Measurements from ENCODE around the gene CCDC102A.

CCDC102A gene

GRCh38 chr16:57538235-57538721, 1.9 kb upstream of the CCDC102A start:
- no peak for TF ChIP-seq CTCF (IDR thresholded peaks at IDR 0.05)

GRCh38 chr16:57537581-57538234, 1.3 kb upstream of the CCDC102A start:
- TF ChIP-seq CTCF (IDR thresholded peaks at IDR 0.05) = no peak

DNA sequence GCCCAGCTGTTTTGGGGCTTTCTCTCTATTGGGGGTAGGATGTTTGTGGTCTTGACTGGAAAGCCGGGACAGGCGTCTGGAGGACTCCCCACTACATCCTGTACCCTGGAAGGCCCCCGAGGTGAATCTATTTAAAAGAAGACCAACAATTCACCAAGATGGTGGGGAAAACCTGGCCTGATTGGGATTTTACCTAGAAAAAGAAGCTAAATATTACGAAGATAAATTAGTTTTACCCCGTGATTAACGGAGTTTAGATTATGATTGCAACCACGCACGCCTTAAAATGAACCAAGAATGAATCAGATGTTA, 779 bp upstream of the CCDC102A start:
- TF ChIP-seq CTCF (IDR thresholded peaks at IDR 0.05) = no peak

DNA sequence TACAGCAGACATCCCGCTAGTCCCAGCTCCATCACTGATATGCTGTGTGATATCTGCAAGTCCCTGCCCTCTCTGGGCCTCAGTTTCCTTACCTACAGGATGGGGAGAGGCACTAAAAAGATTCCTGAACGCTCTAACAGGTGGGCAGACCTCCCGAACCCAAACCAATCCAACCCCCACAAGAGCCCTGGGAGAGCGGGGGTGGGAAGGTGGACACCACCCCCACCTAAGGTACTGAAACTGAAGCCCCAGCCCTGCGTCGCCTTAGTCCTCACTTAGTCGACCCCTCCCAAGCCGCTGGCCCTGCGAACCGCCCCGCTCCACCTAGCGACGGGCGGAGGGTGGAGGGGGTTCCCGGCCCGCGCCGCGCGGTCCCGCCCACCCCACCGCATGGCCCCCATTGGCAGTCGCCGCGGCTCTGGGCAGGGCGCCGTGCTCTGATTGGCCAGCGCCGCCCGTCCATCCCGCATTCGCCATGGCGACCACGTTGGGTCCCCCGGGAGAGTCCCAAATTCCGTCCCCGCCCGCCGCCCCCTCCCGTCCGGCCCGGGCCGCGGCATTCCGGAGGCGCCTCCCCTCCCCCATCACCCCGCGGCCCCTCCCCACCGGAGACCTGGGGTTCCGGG, 578 bp downstream of the CCDC102A start:
- TF ChIP-seq CTCF (IDR thresholded peaks at IDR 0.05) = no peak

DNA sequence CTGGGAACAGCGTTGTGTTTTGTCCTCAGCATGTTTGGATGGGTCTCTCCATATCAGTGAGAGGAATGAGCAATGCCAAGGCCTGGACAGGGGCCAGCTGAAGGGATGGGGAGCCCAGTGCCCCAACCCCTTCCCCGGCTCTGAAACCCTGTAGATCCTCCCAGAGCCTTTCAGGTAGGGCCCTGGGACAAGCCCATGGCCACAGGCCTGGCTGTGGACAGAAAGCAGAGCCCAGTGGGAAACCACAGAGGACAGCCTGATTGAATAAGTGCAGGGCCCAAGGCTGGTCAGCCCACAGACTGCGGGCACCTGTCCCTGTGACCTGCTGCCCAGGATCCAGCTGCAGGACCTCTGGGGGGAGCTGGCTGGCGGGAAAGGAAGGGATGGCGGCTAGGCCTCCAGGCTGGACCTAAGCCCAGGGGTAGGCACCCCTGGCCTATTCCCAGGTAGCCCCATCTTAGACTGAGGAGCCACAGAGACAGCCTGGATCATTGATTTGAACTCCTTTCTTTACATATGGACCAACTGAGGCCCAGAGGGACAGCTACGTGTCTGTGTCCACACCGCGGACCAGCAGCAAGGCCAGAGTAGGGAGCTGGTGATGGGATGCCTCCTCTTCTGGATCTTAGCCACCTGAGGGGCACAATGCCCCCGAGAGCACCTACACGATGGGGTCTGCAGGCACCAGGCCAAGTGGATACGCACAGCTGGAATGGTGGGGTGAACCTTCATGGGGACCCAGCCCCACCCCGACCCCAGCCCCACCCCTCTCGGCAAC, 1.3 kb downstream of the CCDC102A start:
- TF ChIP-seq CTCF (IDR thresholded peaks at IDR 0.05) = no peak

GRCh38 chr16:57534337-57534880, 2.0 kb downstream of the CCDC102A start:
- no peak for TF ChIP-seq CTCF (IDR thresholded peaks at IDR 0.05)

DNA sequence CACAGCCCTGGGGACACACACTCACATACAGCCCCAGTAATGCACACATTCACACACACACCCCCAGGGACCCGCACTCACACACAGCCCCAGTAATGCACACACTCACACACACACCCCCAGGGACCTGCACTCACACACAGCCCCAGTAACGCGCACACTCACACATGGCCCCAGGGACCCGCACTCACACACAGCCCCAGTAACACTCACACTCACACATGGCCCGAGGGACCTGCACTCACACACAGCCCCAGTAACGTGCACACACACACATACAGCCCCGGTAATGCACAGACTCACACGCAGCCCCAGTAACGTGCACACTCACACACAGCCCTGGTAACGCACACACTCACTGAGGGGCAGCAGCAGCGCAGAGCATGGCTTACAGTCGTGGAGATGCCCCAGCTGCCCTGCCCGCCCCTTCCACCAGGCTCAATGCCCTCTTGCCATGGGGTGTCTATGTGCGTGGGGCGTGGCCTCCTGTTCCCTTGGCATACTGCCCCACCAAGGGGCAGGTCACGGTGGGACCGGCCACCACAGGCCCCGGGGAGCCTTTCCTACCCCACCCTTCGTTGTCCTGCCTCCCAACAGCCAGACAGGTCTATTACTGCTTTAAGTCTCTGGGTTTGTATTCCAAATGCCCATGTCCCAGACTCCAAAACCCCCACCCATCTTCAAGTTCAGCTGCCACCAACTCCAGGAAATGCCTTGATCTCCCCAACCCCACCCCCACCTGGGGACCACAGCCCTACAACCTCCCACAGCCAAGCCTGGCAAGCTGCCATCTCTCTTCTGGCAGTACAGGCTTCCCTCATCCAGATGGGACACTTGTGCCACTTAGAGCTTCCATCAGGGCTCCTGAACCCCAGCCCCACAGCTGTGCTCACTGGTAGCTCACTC, 2.7 kb downstream of the CCDC102A start:
- no peak for TF ChIP-seq CTCF (IDR thresholded peaks at IDR 0.05)

Data from LNCAP (cell line).